K562 (cell line): ENCODE data around the gene PLEKHA5. TPM values are rescaled to one million over a fixed set of nuclear protein-coding genes. Genes with fewer than 3 reads are reported as not detected.

Experiments used
- ATAC-seq: fragments of 200-7000 bp; cut with Tn5 transposase; 3 replicates; pipeline ENCODE4 v1.9.1; 2020; ENCODE audit warnings: moderate library complexity
- BruUV-seq: library from RNA; stranded (reverse); fragments of 400-500 nt; replicated peaks from 2 replicates; lab custom pipeline; 2021; lab: Mats Ljungman, UMichigan
- CTCF ChIA-PET: fragments of 300-600 bp; formaldehyde crosslinking; extraction: SDS; loops from one replicate; lab custom pipeline; 2021; ENCODE audit warnings: low intra/inter-chr PET ratio; lab: Yijun Ruan, JAX
- POLR2A ChIA-PET: fragments of 300-600, 350-650 bp; sonication (Branson Sonifier 250); formaldehyde crosslinking; extraction: SDS; loops from one replicate; lab custom pipeline; 2021; ENCODE audit warnings: antibody characterized with exemption, inconsistent platforms; lab: Yijun Ruan, JAX
- DNase-seq, 4 experiments: peaks; one replicate each; pipeline versions ENCODE4 v3.0.0 to v3.0.0-alpha.2; 2011 to 2018; ENCODE audit warnings: low spot score in 3 of 4, mixed read lengths in 3 of 4; ENCODE audit errors: extremely low read depth in 1 of 4
- FAIRE-seq: peaks from 2 replicates; lab custom pipeline; 2011; peaks lifted over from hg19 to GRCh38; lab: Jason Lieb, UNC
- H2AFZ ChIP-seq: 2 replicates; pipeline ENCODE4 v1.6.0; 2011; ENCODE audit warnings: low read depth, low read length, control low read depth, inconsistent platforms
- H3K27ac ChIP-seq: fragments of 200-600 bp; 3 replicates; pipeline ENCODE4 v1.8.0; 2011; ENCODE audit warnings: low read depth, mild to moderate bottlenecking, control low read depth, inconsistent platforms, low read length, moderate library complexity, mixed read lengths; ENCODE audit errors: extremely low read depth
- H3K27me3 ChIP-seq, 2 experiments: fragments of 300-600 bp in 1 of 2; 2 replicates in 1 of 2; 3 replicates in 1 of 2; pipeline versions ENCODE4 v1.6.0 to v1.8.0; 2011; ENCODE audit warnings: inconsistent platforms in 2 of 2, low read length in 2 of 2, mild to moderate bottlenecking in 1 of 2, mixed read lengths in 1 of 2, moderate library complexity in 1 of 2; ENCODE audit not compliant: control insufficient read depth in 2 of 2, insufficient read depth in 2 of 2
- H3K36me3 ChIP-seq: fragments of 300-600 bp; 3 replicates; pipeline ENCODE4 v1.8.0; 2011; ENCODE audit warnings: mild to moderate bottlenecking, low read length, inconsistent platforms; ENCODE audit not compliant: control insufficient read depth, insufficient read depth
- H3K4me1 ChIP-seq, 2 experiments: fragments of 200-600 bp in 1 of 2; replicated peaks in 1 of 2; 2 replicates in 1 of 2; 3 replicates in 1 of 2; pipeline versions ENCODE4 v1.5.1 to v1.8.0; 2011; ENCODE audit warnings: inconsistent platforms in 2 of 2, low read length in 2 of 2, mild to moderate bottlenecking in 1 of 2, mixed read lengths in 1 of 2, moderate library complexity in 1 of 2; ENCODE audit not compliant: control insufficient read depth in 2 of 2, insufficient read depth in 2 of 2
- H3K4me2 ChIP-seq: 2 replicates; pipeline ENCODE4 v1.6.1; 2011; ENCODE audit warnings: low read length, control low read depth, inconsistent platforms, mixed read lengths; ENCODE audit not compliant: insufficient read depth
- H3K4me3 ChIP-seq: fragments of 200-600 bp; sonication (generic), shearing (Covaris generic); 2 replicates; pipeline ENCODE4 v1.5.1; 2016; ENCODE audit warnings: control low read depth, inconsistent platforms
- H3K79me2 ChIP-seq: fragments of 200-600 bp; 3 replicates; pipeline ENCODE4 v1.8.0; 2011; ENCODE audit warnings: low read length, inconsistent platforms; ENCODE audit not compliant: control insufficient read depth, insufficient read depth
- H3K9ac ChIP-seq, 2 experiments: 2 replicates each; pipeline versions ENCODE4 v1.6.0 to v1.6.1; 2011; ENCODE audit warnings: low read depth in 2 of 2, low read length in 2 of 2, control low read depth in 1 of 2, inconsistent platforms in 1 of 2, mild to moderate bottlenecking in 1 of 2, mixed read lengths in 1 of 2; ENCODE audit not compliant: insufficient read depth in 1 of 2
- H3K9me1 ChIP-seq: one replicate; pipeline ENCODE4 v1.6.0; 2011; ENCODE audit warnings: inconsistent platforms, mild to moderate bottlenecking, low read length, moderate library complexity; ENCODE audit not compliant: control insufficient read depth, insufficient read depth
- H3K9me3 ChIP-seq: replicated peaks from 2 replicates; pipeline ENCODE4 v1.5.1; 2011; ENCODE audit warnings: low read depth, low read length, inconsistent platforms; ENCODE audit not compliant: control insufficient read depth, insufficient read depth
- H4K20me1 ChIP-seq: replicated peaks from 2 replicates; pipeline ENCODE4 v1.6.1; 2011; ENCODE audit warnings: low read length, inconsistent platforms, mixed read lengths; ENCODE audit not compliant: control insufficient read depth, insufficient read depth
- DNMT1 ChIP-seq: fragments of 450-650 bp; IDR thresholded peaks from 2 replicates; pipeline ENCODE4 v1.6.1; 2016; ENCODE audit warnings: antibody characterized with exemption, mild to moderate bottlenecking
- MAFG ChIP-seq: fragments of 450-650 bp; conservative IDR thresholded peaks from 2 replicates; pipeline ENCODE4 v1.6.1; 2016; ENCODE audit warnings: missing genetic modification characterization, missing compliant biosample characterization
- RREB1 ChIP-seq: fragments of 250-450 bp; sonication (Bioruptor Pico); IDR thresholded peaks from 2 replicates; pipeline ENCODE4 v1.4.0; 2020
- SIX5 ChIP-seq, 2 experiments: IDR thresholded peaks; 2 replicates each; pipeline ENCODE4 v1.6.1; 2011; ENCODE audit warnings: low read length in 2 of 2, borderline replicate concordance in 1 of 2, low read depth in 1 of 2, mild to moderate bottlenecking in 1 of 2, moderate library complexity in 1 of 2; ENCODE audit not compliant: insufficient read depth in 1 of 2
- ZNF408 ChIP-seq: fragments of 250-450 bp; sonication (Bioruptor Pico); IDR thresholded peaks from 2 replicates; pipeline ENCODE4 v1.4.0; 2020; ENCODE audit warnings: low read depth, mild to moderate bottlenecking, moderate library complexity
- WGBS: fragments of 100-300 bp; shearing (Covaris generic); methylation state at CpG from one replicate; pipeline ENCODE4 v1.1.6; 2016; ENCODE audit warnings: low coverage, mixed read lengths; ENCODE audit not compliant: insufficient coverage; ENCODE audit errors: missing lambda C conversion rate; 5-methylcytosine and 5-hydroxymethylcytosine counted together
- in situ Hi-C: fragments of 300-500 bp; cut with MboI; formaldehyde crosslinking; loops from 4 replicates; pipeline ENCODE4 v1.15.0; 2018; ENCODE audit warnings: inconsistent platforms, mixed read lengths
- intact Hi-C: fragments of 100-400 bp; cut with micrococcal nuclease; formaldehyde crosslinking; loops from 2 replicates; pipeline ENCODE4 v1.14.2; 2022
- polyA plus RNA-seq, 8 experiments: library from polyadenylated mRNA; depleted of rRNA in 4 of 8; stranded (reverse) in 5 of 8; unstranded in 3 of 8; fragments of >200 nt; fragmentation: Nextera tagmentation in 2 of 8; fragmentation: Illumina TruSeq in 1 of 8; extraction: Ambion mirVana in 2 of 8; extraction: Trizol in 1 of 8; gene quantifications; 2 replicates each; pipeline versions ENCODE4 v1.2.1 to v1.2.3, GENCODE V29; 2011 to 2014; ENCODE audit warnings: inconsistent platforms in 1 of 8, missing spikeins in 1 of 8
- total RNA-seq, 7 experiments: library from RNA; depleted of rRNA in 6 of 7; stranded (reverse); fragments of >200 nt in 6 of 7; fragmentation: Illumina TruSeq in 2 of 7; extraction: Trizol in 2 of 7; gene quantifications; 2 replicates each; pipeline versions ENCODE4 v1.2.1 to v1.2.3, GENCODE V29; 2011 to 2021; ENCODE audit warnings: low replicate concordance in 1 of 7
- TF ChIP-seq, protein P1 (sequence below): fragments of 450-650 bp; IDR thresholded peaks from 2 replicates; pipeline ENCODE4 v1.6.1; 2016; ENCODE audit warnings: antibody characterized with exemption

Gene PLEKHA5
- total and polyA plus RNA-seq, 9 of the 15 experiments (the other 6 are each of a cell fraction or from before 2014, with no cell fraction given): 7.2 to 26.2 (median 17.4) TPM

- Histone ChIP-seq H3K4me3 (no peak overlapping the region), H3K9me1 (no peaks in the 10 kb centered on the region), H3K27ac (no peak overlapping the region), H3K4me1 (no peaks in the 10 kb centered on the region), H4K20me1 (no peaks in the 10 kb centered on the region), H2AFZ (no peak overlapping the region), H3K36me3 (peaks cover 24% of the 10 kb centered on the region; the same call in 2 of the 3 replicates), H3K27me3 (no peaks in the 10 kb centered on the region), H3K4me2 (no peak overlapping the region), H3K79me2 (no peaks in the 10 kb centered on the region), H3K9ac (no peak overlapping the region), H3K9me3 (no peaks in the 10 kb centered on the region)
- no peak for ATAC-seq
- POLR2A ChIA-PET: no interaction called here
- intact Hi-C loops: loop anchor here (5.0 kb wide), 1 partner anchor 101 kb away; no protein-coding TSS in a partner anchor
- FAIRE-seq: no peak
- DNase-seq: no peak
- CTCF ChIA-PET: no interaction called here
- WGBS: 97% methylated on average over 3 of the region's 4 CpGs
- no TSS peak for BruUV-seq
- TF ChIP-seq RREB1 (CRISPR knock-in tag) (no peak), ZNF408 (CRISPR knock-in tag) (no peak), SIX5 (IDR thresholded peaks at IDR 0.05; ENCODE audit: borderline replicate concordance in 1 of 2, insufficient read depth in 1 of 2, low read depth in 1 of 2, low read length in 2 of 2) (no peak), MAFG (tag) (no peak), DNMT1 (no peak)
- TF ChIP-seq, protein P1, sequence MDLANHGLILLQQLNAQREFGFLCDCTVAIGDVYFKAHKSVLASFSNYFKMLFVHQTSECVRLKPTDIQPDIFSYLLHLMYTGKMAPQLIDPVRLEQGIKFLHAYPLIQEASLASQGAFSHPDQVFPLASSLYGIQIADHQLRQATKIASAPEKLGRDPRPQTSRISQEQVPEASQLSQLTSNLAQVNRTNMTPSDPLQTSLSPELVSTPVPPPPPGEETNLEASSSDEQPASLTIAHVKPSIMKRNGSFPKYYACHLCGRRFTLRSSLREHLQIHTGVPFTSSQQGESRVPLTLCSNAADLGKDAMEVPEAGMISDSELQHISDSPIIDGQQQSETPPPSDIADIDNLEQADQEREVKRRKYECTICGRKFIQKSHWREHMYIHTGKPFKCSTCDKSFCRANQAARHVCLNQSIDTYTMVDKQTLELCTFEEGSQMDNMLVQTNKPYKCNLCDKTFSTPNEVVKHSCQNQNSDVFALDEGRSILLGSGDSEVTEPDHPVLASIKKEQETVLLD: no peak
- in situ Hi-C loops: no loop called here
These were observed 158.6 kb downstream of the PLEKHA5 start for GRCh38 chr12:19288161-19288560.
